ENCODE measurements around the gene ADD2. TPM values are rescaled to one million over a fixed set of nuclear protein-coding genes. Genes with fewer than 3 reads are reported as not detected.

ADD2 gene
- total RNA-seq, 2 donors from 2014 or later: 14.8 to 53.0 TPM

GRCh38 chr2:70690846-70691245 is 77.2 kb downstream of the ADD2 start:
- Histone ChIP-seq H3K9me3 (ENCODE audit: control insufficient read depth, low read length) (no peaks in the 10 kb centered on the region), H3K9ac (ENCODE audit: extremely low read depth, low read length, poor library complexity, severe bottlenecking) (no peak overlapping the region), H3K27ac (ENCODE audit: low read depth, low read length) (no peak overlapping the region), H3K4me3 (ENCODE audit: low read length) (no peak overlapping the region), H3K4me1 (ENCODE audit: control insufficient read depth, insufficient read depth, low read length) (no peaks in the 10 kb centered on the region), H3K27me3 (ENCODE audit: control insufficient read depth, insufficient read depth, low read length, poor library complexity, severe bottlenecking) (no peaks in the 10 kb centered on the region), H3K36me3 (ENCODE audit: control insufficient read depth, insufficient read depth, low read length) (no peaks in the 10 kb centered on the region)
- H3K4me1 Mint-ChIP-seq: peaks cover 2% of the 10 kb centered on the region
- no peaks in the 10 kb centered on the region for H3K9me3 Mint-ChIP-seq
- no peaks in the 10 kb centered on the region for H3K27me3 Mint-ChIP-seq (ENCODE audit: insufficient read depth)
- no peak overlapping the region for H3K4me3 Mint-ChIP-seq
- TF ChIP-seq CTCF (conservative IDR thresholded peaks at IDR 0.05): no peak
- WGBS, 2 experiments (ENCODE audit: insufficient coverage in 1 of 2, insufficient read length in 1 of 2): 94 to 100% methylated on average over 1 to 3 of the region's 3 CpGs
- no peak overlapping the region for H3K27ac Mint-ChIP-seq
- peaks cover 16% of the 10 kb centered on the region for H3K36me3 Mint-ChIP-seq (ENCODE audit: low read depth)
- peak; percentile 36 for DNase-seq

- no peaks in the 10 kb centered on the region for H3K9me3 ChIP-seq (ENCODE audit: control insufficient read depth, low read length)
- Mint-ChIP-seq H3K4me1 (peaks cover 2% of the 10 kb centered on the region), H3K4me3 (no peak overlapping the region), H3K27ac (no peak overlapping the region), H3K36me3 (ENCODE audit: low read depth) (peaks cover 16% of the 10 kb centered on the region), H3K27me3 (ENCODE audit: insufficient read depth) (no peaks in the 10 kb centered on the region), H3K9me3 (no peaks in the 10 kb centered on the region)
- no peak for TF ChIP-seq CTCF (conservative IDR thresholded peaks at IDR 0.05)
- no peaks in the 10 kb centered on the region for H3K27me3 ChIP-seq (ENCODE audit: control insufficient read depth, insufficient read depth, low read length, poor library complexity, severe bottlenecking)
- H3K9ac ChIP-seq (ENCODE audit: extremely low read depth, low read length, poor library complexity, severe bottlenecking): no peak overlapping the region
- no peaks in the 10 kb centered on the region for H3K4me1 ChIP-seq (ENCODE audit: control insufficient read depth, insufficient read depth, low read length)
- 92 to 100% methylated on average over 4 to 5 of the region's 5 CpGs for WGBS, 2 experiments (ENCODE audit: insufficient coverage in 1 of 2, insufficient read length in 1 of 2)
- no peak overlapping the region for H3K27ac ChIP-seq (ENCODE audit: low read depth, low read length)
- H3K36me3 ChIP-seq (ENCODE audit: control insufficient read depth, insufficient read depth, low read length): no peaks in the 10 kb centered on the region
- no peak overlapping the region for H3K4me3 ChIP-seq (ENCODE audit: low read length)
- peak; percentile 20 for DNase-seq
Measured at GRCh38 chr2:70688427-70688826, 79.6 kb downstream of the ADD2 start.

- WGBS, 2 experiments (ENCODE audit: insufficient coverage in 1 of 2, insufficient read length in 1 of 2): 93% methylated on average over 4 of the region's 4 CpGs; no CpG with 5 or more reads in 1 of the 2 experiments
- no peak for TF ChIP-seq CTCF (conservative IDR thresholded peaks at IDR 0.05)
- no peaks in the 10 kb centered on the region for H3K4me1 ChIP-seq (ENCODE audit: control insufficient read depth, insufficient read depth, low read length)
- Mint-ChIP-seq H3K4me1 (peaks cover 2% of the 10 kb centered on the region), H3K27ac (peak overlapping the region; percentile 5), H3K4me3 (no peak overlapping the region), H3K27me3 (ENCODE audit: insufficient read depth) (no peaks in the 10 kb centered on the region), H3K36me3 (ENCODE audit: low read depth) (peaks cover 15% of the 10 kb centered on the region), H3K9me3 (no peaks in the 10 kb centered on the region)
- H3K27me3 ChIP-seq (ENCODE audit: control insufficient read depth, insufficient read depth, low read length, poor library complexity, severe bottlenecking): no peaks in the 10 kb centered on the region
- DNase-seq: no peak
- no peak overlapping the region for H3K27ac ChIP-seq (ENCODE audit: low read depth, low read length)
- no peaks in the 10 kb centered on the region for H3K9me3 ChIP-seq (ENCODE audit: control insufficient read depth, low read length)
- no peak overlapping the region for H3K4me3 ChIP-seq (ENCODE audit: low read length)
- H3K36me3 ChIP-seq (ENCODE audit: control insufficient read depth, insufficient read depth, low read length): no peaks in the 10 kb centered on the region
- H3K9ac ChIP-seq (ENCODE audit: extremely low read depth, low read length, poor library complexity, severe bottlenecking): no peak overlapping the region
Measured at GRCh38 chr2:70687461-70687795, 80.6 kb downstream of the ADD2 start.
